ENCODE measurements around the gene DUS2. TPM values are rescaled to one million over a fixed set of nuclear protein-coding genes. Genes with fewer than 3 reads are reported as not detected.
"Not testable (repeated sequence)": the region's sequence is repeated elsewhere in the genome, so short reads cannot be mapped to it uniquely, and the experiment has no call there.

The DUS2 gene
- total and polyA plus RNA-seq, 8 donors = 13.9 to 22.4 (median 16.6) TPM

DNA sequence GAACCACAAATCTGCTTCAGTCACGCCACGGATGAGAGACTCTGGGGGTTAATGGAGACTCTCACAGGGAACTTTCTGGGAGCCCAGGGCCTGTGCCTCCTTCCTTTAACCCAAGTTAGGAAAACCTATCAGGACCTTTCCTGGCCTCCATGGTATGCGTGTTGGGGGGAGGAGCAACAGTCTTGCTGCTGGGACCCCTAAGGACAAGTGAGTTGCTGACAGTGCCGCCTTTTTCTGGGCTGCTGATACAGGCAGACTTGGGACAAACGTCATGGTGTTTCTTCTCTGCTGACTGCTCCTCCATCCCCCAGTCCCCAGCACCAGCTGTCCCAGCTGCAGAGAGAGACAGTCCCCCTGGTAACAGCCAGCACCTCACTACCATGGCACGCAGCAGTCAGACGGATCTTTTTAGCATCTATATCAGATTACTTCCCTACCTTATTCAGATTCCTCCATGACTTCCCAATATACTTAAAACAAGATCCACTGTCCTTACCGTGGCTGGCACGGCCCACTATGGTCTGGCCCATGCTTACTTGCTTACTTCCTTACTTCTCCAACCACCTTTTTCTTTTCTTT is 13.8 kb upstream of the DUS2 start:
- TF ChIP-seq CTCF (IDR thresholded peaks at IDR 0.05) = no peak
- DNase-seq (no peak), ATAC-seq (no peak)
- intact Hi-C loops (cut with DNase I) = no loop called here
- H3K4me1 ChIP-seq = peaks cover 0 to 42% of the 10 kb centered on the region in 2 donors
- H3K36me3 ChIP-seq = no peaks in the 10 kb centered on the region
- H3K4me3 ChIP-seq = no peak overlapping the region
- no peaks in the 10 kb centered on the region for H3K9me3 ChIP-seq
- no peaks in the 10 kb centered on the region for H3K27me3 ChIP-seq
- no peak overlapping the region for H3K27ac ChIP-seq

- DNase-seq; intact Hi-C loops (cut with DNase I): not testable (repeated sequence)
Observed at GRCh38 chr16:68009872-68010271, 13.2 kb upstream of the DUS2 start.

GRCh38 chr16:68013440-68013839 is 9.6 kb upstream of the DUS2 start:
- peaks cover 0 to 15% of the 10 kb centered on the region in 2 donors for H3K4me1 ChIP-seq
- intact Hi-C loops (cut with DNase I) = no loop called here
- H3K36me3 ChIP-seq = no peaks in the 10 kb centered on the region
- no peaks in the 10 kb centered on the region for H3K9me3 ChIP-seq
- H3K4me3 ChIP-seq = no peak overlapping the region
- peak overlapping the region in 1 of 2 donors; percentile 82 for H3K27ac ChIP-seq
- DNase-seq (no peak), ATAC-seq (peak; percentile 14)
- no peaks in the 10 kb centered on the region for H3K27me3 ChIP-seq
- no peak for TF ChIP-seq CTCF (IDR thresholded peaks at IDR 0.05)

More at GRCh38 chr16:68009872-68010271, 13.2 kb upstream of the DUS2 start:
- not testable (repeated sequence) for H3K36me3 ChIP-seq, H3K4me3 ChIP-seq, H3K9me3 ChIP-seq, ATAC-seq, H3K27ac ChIP-seq, H3K27me3 ChIP-seq
- H3K4me1 ChIP-seq = peaks cover 0 to 38% of the 10 kb centered on the region in 2 donors

- H3K27ac ChIP-seq = no peak within 1 kb of the TSS
- peaks cover 0 to 15% of the 10 kb centered on the region in 2 donors for H3K4me1 ChIP-seq
- no peak within 1 kb of the TSS for H3K4me3 ChIP-seq
- no peaks in the 10 kb centered on the region for H3K9me3 ChIP-seq
- no peaks in the 10 kb centered on the region for H3K27me3 ChIP-seq
- ATAC-seq (no peak), DNase-seq (no peak)
- no peak for TF ChIP-seq CTCF (IDR thresholded peaks at IDR 0.05)
- intact Hi-C loops (cut with DNase I) = no loop called here
- H3K36me3 ChIP-seq = no peaks in the 10 kb centered on the region
Observed at GRCh38 chr16:68015681-68016080, 7.4 kb upstream of the DUS2 start, which contains the start of gene DPEP2NB. DPEP2NB (minus strand) TSS chr16:68015911; CDS start chr16:68015770, 141 bp downstream.

- Histone ChIP-seq H3K4me1 (peaks cover 14 to 26% of the 10 kb centered on the region in 2 donors), H3K4me3 (no peak overlapping the region), H3K27me3 (no peaks in the 10 kb centered on the region), H3K27ac (no peak overlapping the region), H3K36me3 (peaks cover 0 to 9% of the 10 kb centered on the region in 2 donors), H3K9me3 (no peaks in the 10 kb centered on the region)
- no peak for TF ChIP-seq CTCF (IDR thresholded peaks at IDR 0.05)
- DNase-seq (no peak), ATAC-seq (no peak)
- intact Hi-C loops (cut with DNase I) = no loop called here
Observed at GRCh38 chr16:68019167-68019680, 3.9 kb upstream of the DUS2 start.
